ENCODE results near the gene PDZRN4. TPM values are rescaled to one million over a fixed set of nuclear protein-coding genes. Genes with fewer than 3 reads are reported as not detected.

Gene PDZRN4
- total RNA-seq, 4 donors from 2014 or later = 0.42 to 4.4 (median 2.4) TPM

GRCh38 chr12:41504976-41505375, 316.9 kb downstream of the PDZRN4 start:
- WGBS = 93% methylated on average over 6 of the region's 6 CpGs
- DNase-seq (ENCODE audit: low spot score in 2 of 2) = no peak
- H3K27me3 ChIP-seq = no peaks in the 10 kb centered on the region
- no peaks in the 10 kb centered on the region for H3K9me3 ChIP-seq
- TF ChIP-seq POLR2AphosphoS5 (IDR thresholded peaks at IDR 0.05) (no peak), POLR2A (IDR thresholded peaks at IDR 0.05) (no peak), CTCF (IDR thresholded peaks at IDR 0.05) (no peak), EP300 (IDR thresholded peaks at IDR 0.05) (no peak)
- no peaks in the 10 kb centered on the region for H3K36me3 ChIP-seq
- H3K4me1 ChIP-seq = no peaks in the 10 kb centered on the region
- H3K27ac ChIP-seq = no peak overlapping the region
- no peak overlapping the region for H3K4me3 ChIP-seq

GRCh38 chr12:41507286-41507685, 319.2 kb downstream of the PDZRN4 start:
- no peak for DNase-seq (ENCODE audit: low spot score in 2 of 2)
- Histone ChIP-seq H3K4me3 (no peak overlapping the region), H3K27me3 (no peaks in the 10 kb centered on the region), H3K9me3 (no peaks in the 10 kb centered on the region), H3K27ac (no peak overlapping the region), H3K36me3 (no peaks in the 10 kb centered on the region), H3K4me1 (no peaks in the 10 kb centered on the region)
- 74% methylated on average over 3 of the region's 3 CpGs for WGBS
- TF ChIP-seq CTCF (IDR thresholded peaks at IDR 0.05) (no peak), POLR2A (IDR thresholded peaks at IDR 0.05) (no peak), POLR2AphosphoS5 (IDR thresholded peaks at IDR 0.05) (no peak), EP300 (IDR thresholded peaks at IDR 0.05) (no peak)

- no peaks in the 10 kb centered on the region for H3K36me3 ChIP-seq
- TF ChIP-seq CTCF (IDR thresholded peaks at IDR 0.05) (no peak), POLR2A (IDR thresholded peaks at IDR 0.05) (no peak), POLR2AphosphoS5 (IDR thresholded peaks at IDR 0.05) (no peak), EP300 (IDR thresholded peaks at IDR 0.05) (no peak)
- no peaks in the 10 kb centered on the region for H3K27me3 ChIP-seq
- H3K9me3 ChIP-seq = no peaks in the 10 kb centered on the region
- no peak for DNase-seq (ENCODE audit: low spot score in 2 of 2)
- no peak overlapping the region for H3K27ac ChIP-seq
- H3K4me1 ChIP-seq = peaks cover 6% of the 10 kb centered on the region
- no peak overlapping the region for H3K4me3 ChIP-seq
- WGBS = 74% methylated on average over 4 of the region's 4 CpGs
Observed at GRCh38 chr12:41509271-41510055, 321.3 kb downstream of the PDZRN4 start.

- peaks cover 6% of the 10 kb centered on the region for H3K4me1 ChIP-seq
- no peaks in the 10 kb centered on the region for H3K36me3 ChIP-seq
- no peaks in the 10 kb centered on the region for H3K9me3 ChIP-seq
- no peak for DNase-seq (ENCODE audit: low spot score in 2 of 2)
- H3K4me3 ChIP-seq = no peak overlapping the region
- WGBS = 60% methylated on average over 2 of the region's 2 CpGs
- TF ChIP-seq EP300 (IDR thresholded peaks at IDR 0.05) (no peak), CTCF (IDR thresholded peaks at IDR 0.05) (no peak), POLR2AphosphoS5 (IDR thresholded peaks at IDR 0.05) (no peak), POLR2A (IDR thresholded peaks at IDR 0.05) (no peak)
- no peak overlapping the region for H3K27ac ChIP-seq
- no peaks in the 10 kb centered on the region for H3K27me3 ChIP-seq
Observed at GRCh38 chr12:41510470-41510869, 322.4 kb downstream of the PDZRN4 start.

- no peak overlapping the region for H3K4me3 ChIP-seq
Observed at GRCh38 chr12:41511247-41511646, 323.1 kb downstream of the PDZRN4 start.

More at GRCh38 chr12:41511247-41511646, 323.1 kb downstream of the PDZRN4 start:
- 54% methylated on average over 1 of the region's 1 CpG for WGBS
- Histone ChIP-seq H3K27ac (no peak overlapping the region), H3K27me3 (no peaks in the 10 kb centered on the region), H3K36me3 (no peaks in the 10 kb centered on the region), H3K9me3 (no peaks in the 10 kb centered on the region), H3K4me1 (peaks cover 6% of the 10 kb centered on the region)
- TF ChIP-seq POLR2A (IDR thresholded peaks at IDR 0.05) = no peak
- TF ChIP-seq POLR2AphosphoS5 (IDR thresholded peaks at IDR 0.05) = no peak
- no peak for TF ChIP-seq CTCF (IDR thresholded peaks at IDR 0.05)
- TF ChIP-seq EP300 (IDR thresholded peaks at IDR 0.05) = no peak
- DNase-seq (ENCODE audit: low spot score in 2 of 2) = no peak

All from suprapubic skin (tissue), 4 donors.